GM20000 (cell line): ENCODE data around the gene TENT4B.

Experiments
- DNase-seq: peaks from one replicate; pipeline ENCODE4 v3.0.0; 2012; ENCODE audit warnings: low spot score
- CTCF ChIP-seq: IDR thresholded peaks from 2 replicates; pipeline ENCODE4 v1.5.1; 2012; ENCODE audit warnings: mild to moderate bottlenecking, control low read depth; ENCODE audit errors: extremely low read depth, missing control alignments

TENT4B gene

DNA sequence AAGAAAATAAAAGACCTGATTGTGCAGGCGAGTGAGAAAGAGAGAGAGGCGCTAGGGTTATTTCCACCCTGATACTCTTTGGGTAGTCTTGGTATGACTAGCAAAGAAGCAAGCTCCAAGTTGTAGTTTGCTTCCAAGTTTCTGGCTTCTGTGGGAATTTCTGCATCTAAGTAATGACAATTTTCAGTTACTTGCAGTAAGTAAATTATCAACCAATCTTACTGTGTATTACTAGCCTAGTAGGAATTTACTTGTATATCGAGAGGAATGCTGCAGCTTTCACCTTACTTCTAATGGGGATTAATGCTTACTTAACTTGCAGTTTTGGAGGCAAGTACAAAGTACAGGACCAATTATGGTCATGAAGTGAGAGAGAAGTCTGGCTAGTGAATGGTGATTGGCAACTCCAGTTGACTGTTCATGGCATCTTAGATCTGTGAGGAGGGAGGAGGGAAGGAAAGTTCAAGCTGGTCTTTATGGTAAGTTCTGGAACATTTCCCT, 31.9 kb downstream of the TENT4B start:
- no peak for TF ChIP-seq CTCF
- DNase-seq: no peak

- no peak for TF ChIP-seq CTCF
- no peak for DNase-seq
These were observed 35.6 kb downstream of the TENT4B start for GRCh38 chr16:50188619-50189136.

GRCh38 chr16:50190292-50190691, 37.2 kb downstream of the TENT4B start:
- TF ChIP-seq CTCF: no peak
- no peak for DNase-seq

DNA sequence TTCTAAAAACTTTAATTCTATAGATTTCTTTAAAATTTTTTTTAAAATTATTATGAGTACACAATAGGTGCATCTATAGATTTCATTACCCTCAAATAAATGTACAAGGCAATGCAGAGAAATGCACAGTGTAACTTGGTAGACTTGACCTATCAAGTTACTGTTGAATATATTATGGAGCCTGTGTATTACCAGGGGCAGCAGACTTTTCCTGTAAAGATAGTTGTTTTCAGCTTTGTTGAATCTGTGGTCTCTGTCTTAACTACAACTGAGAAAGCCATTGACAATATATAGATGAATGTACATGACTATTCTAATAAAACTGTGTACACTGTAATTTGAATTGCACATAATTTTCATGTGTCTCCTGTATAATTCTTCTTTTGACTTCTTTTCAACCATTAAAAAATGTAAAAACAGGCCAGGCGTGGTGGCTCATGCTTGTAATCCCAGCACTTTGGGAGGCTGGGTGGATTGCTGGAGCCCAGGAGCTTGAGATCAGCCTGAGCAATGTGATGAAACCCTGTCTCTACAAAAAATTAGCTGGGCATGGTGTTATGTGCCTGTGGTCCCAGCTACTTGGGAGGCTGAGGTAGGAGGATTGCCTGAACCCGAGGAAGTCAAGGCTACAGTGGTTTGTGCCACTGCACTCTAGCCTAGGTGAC, 39.4 kb downstream of the TENT4B start:
- TF ChIP-seq CTCF: no peak
- DNase-seq: no peak

- no peak for DNase-seq
- TF ChIP-seq CTCF: no peak
These were observed 40.5 kb downstream of the TENT4B start for GRCh38 chr16:50193594-50193993.

GRCh38 chr16:50195276-50195675, 42.2 kb downstream of the TENT4B start:
- no peak for DNase-seq
- no peak for TF ChIP-seq CTCF

GRCh38 chr16:50195756-50196155, 42.6 kb downstream of the TENT4B start:
- no peak for TF ChIP-seq CTCF

More at GRCh38 chr16:50195756-50196155, 42.6 kb downstream of the TENT4B start:
- no peak for DNase-seq
